HG02571 (cell line): ENCODE results near the gene RASSF6.
"Not testable (repeated sequence)": the region's sequence is repeated elsewhere in the genome, so short reads cannot be mapped to it uniquely, and the experiment has no call there.

Source experiments
- ATAC-seq: cut with Tn5 transposase; IDR thresholded peaks from one replicate; pipeline ENCODE4 v1.9.1; 2021; ENCODE audit warnings: mild to moderate bottlenecking, moderate library complexity; ENCODE audit not compliant: unreplicated experiment

The RASSF6 gene

GRCh38 chr4:73613130-73613529 lies 7.1 kb downstream of the RASSF6 start:
- ATAC-seq: no peak

GRCh38 chr4:73612032-73612431 lies 8.2 kb downstream of the RASSF6 start:
- ATAC-seq: no peak

GRCh38 chr4:73609706-73610105 lies 10.5 kb downstream of the RASSF6 start:
- ATAC-seq: no peak

- ATAC-seq: no peak
Measured at GRCh38 chr4:73608689-73609594, 11.3 kb downstream of the RASSF6 start.

GRCh38 chr4:73607375-73608033 lies 12.7 kb downstream of the RASSF6 start:
- ATAC-seq: no peak

DNA sequence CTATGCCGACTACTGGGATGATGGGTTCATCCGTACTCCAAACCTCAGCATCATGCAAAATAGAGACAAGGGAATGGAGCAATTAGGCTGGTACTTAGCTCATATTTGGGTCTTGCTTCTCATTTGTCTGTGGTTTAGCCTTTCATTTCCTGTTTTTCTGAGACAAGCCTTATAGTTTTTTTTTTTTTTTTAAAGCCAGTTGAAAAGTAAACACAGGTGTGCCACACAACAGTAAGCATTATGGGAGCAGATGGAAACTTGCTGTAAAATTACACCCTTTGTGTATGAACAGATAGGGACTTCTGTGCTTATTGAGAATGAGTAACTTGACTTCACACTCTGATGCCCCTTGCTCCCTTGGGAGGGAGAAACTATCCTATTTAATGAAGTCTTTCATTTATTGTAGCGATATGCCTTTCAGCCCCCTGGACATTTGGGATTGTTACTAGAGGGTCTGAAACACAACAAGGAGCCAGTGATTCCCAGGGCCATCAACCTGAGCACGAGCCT lies 13.7 kb downstream of the RASSF6 start:
- ATAC-seq: peak; percentile 69

GRCh38 chr4:73603854-73604584 lies 16.2 kb downstream of the RASSF6 start:
- ATAC-seq: no peak

DNA sequence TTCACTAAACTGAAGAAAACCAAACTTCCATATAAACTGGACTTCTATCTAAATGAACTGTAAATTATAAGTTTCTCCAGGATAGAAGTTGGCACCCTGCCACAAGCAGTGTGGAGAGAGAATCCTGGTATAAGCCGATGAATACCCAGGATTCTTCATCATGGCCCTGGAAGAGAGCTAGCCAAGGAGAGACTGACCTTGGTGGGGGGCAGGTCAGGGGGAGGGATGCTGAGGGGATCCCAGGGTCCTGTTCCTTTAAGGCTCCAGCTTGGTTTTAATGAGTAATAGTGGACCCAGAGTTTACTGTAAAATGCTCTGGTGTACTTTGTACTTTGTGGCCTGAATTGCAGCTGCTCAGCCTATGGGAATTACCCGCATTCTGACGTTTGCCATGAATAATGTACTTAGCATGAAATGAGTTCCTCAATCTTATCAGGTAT lies 16.9 kb downstream of the RASSF6 start:
- peak; percentile 36 for ATAC-seq

DNA sequence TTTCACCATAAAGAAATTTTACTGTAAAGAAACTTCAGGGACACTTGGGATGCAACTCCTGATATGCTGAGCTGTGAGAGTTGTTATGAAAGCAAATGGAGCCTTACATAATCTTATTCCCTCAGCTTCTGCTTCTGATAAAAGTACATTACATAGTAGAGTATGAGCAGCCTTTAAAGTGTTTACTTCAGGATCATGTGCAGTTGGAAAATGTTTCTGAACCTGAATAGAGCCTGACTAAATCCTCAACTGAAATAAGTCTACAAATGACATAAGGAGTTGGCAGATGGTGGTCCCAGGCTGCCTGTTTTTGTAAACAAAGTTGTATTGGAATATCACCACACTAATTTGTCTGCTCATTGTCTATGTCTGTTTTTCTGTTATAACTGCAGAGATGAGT lies 19.3 kb downstream of the RASSF6 start:
- ATAC-seq: no peak

GRCh38 chr4:73599182-73599581 lies 21.1 kb downstream of the RASSF6 start:
- no peak for ATAC-seq

- no peak for ATAC-seq
Measured at GRCh38 chr4:73597594-73597993, 22.6 kb downstream of the RASSF6 start.

DNA sequence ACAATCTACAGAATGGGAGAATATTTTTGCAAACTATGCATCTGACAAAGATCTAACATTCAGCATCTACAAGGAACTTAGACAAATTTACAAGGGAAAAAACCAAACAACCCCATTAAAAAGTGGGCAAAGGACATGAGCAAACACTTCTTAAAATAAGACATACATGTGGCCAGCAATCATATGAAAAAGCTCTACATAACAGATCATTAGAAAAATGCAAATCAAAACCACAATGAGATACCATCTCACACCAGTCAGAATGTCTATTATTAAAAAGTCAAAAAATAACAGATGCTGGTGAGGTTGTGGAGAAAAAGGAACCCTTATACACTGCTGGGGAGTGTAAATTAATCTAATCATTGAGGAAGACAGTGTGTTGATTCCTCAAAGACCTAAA lies 23.1 kb downstream of the RASSF6 start:
- not testable (repeated sequence) for ATAC-seq

DNA sequence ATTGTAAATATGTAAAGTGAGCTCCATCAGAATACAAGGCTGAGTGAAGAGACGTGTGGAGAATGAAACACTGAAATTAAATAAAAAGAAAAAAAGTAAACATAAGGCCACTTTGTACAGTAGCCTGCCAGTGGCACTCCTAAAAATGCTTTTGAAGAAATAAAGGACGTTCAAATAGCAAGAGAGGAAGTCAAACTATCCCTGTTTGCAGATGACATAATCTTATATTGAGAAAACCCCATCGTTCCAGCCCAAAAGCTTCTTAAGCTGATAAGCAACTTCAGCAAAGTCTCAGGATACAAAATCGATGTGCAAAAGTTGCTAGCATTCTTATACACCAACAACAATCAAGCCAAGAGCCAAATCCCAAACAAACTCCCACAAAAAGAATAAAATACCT lies 24.2 kb downstream of the RASSF6 start:
- ATAC-seq: no peak

DNA sequence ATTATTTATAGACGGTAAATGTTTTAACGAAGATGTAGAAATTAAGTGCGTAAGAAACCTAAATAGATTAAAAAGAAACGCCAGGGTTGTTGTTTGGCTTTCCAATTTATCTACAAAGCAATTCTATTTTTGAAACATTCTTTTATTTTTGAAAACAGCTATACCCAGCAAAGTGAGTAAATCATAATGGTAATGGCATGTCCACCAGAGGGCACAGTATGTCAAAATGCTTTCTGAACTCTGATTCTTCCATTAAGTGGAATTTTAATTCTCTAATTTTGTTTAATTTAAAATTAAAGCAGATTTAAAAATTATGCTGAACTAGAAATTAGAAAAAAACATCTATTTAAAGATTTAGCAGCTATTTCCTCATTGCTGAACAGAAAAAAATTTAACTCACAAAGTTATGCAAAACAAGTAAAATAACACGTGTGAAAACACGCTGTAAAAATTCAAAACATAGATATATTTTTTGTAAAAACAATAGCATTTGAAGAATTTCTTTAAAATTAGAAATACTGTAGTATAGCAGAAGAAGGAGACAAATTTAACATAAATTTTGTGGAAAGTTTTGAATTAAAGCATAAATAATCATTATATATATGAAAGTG lies 26.5 kb downstream of the RASSF6 start:
- ATAC-seq: no peak

GRCh38 chr4:73589887-73590801 lies 30.1 kb downstream of the RASSF6 start:
- peak; percentile 87 for ATAC-seq

- ATAC-seq: peak; percentile 36
Measured at GRCh38 chr4:73589261-73589847, 30.9 kb downstream of the RASSF6 start.

DNA sequence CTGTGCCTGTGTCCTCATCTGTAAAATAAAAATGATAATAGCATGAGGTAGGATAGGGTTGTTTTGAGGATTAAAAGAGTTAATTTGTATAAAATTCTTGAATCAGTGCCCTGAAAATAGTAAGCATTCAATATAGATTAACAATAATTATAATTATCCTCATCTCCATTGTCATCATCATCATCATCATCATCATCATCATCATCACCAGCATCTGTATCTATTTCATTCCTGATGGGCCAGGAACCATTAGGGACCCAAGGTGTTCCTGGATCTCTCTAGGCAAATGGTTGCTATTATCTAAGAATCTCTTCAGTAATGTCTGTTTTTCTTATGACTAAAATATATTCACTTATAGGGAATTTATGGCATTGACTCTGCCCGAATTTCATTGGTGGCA lies 31.6 kb downstream of the RASSF6 start:
- ATAC-seq: no peak

DNA sequence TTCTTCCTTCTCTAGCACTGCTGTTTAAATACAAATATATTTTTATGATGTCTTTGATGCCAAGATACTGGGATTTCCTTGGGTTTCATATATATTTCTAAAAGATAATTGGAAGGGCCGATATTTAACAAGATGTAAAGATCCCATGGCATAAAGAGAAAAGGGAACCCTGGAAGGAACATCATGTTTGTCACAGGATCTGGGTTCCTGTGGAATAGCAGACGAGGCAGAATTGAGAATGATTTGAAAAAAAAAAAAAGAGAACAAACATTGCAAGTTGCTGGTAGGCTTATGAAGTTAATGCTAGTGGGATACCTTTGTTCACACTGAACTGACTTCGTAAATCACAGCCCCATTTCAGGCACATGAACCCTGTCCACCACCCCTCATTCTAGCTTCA lies 33.6 kb downstream of the RASSF6 start:
- no peak for ATAC-seq

DNA sequence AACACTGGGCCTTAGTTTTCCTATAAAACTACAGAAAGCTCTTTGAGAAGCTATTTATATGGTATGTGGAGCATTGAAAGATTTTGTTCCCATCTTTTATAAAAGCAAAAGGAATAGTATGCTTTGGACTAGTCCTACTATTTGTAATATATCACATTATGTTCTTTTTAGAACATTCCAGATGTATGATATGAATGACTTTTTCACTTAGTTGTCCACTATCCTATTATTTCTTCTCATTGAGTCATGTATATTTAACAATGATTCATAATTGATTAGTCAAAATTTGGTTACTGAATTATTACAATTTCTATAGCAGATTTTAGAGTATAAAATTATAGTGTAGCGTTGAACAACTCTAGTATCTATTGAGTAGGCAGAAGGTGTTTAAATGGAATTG lies 34.2 kb downstream of the RASSF6 start:
- ATAC-seq: no peak
